PC-9 (cell line): ENCODE results near the gene NADSYN1. TPM values are rescaled to one million over a fixed set of nuclear protein-coding genes. Genes with fewer than 3 reads are reported as not detected.

Experiments used
- BruUV-seq: library from RNA; stranded (reverse); fragments of 400-500 nt; replicated peaks from 2 replicates; lab custom pipeline; 2021; lab: Mats Ljungman, UMichigan
- CTCF ChIA-PET: fragments of 300-600 bp; sonication (Branson Sonifier 250); formaldehyde crosslinking; loops from one replicate; lab custom pipeline; 2022; ENCODE audit warnings: antibody characterized with exemption; lab: Charles Lee
- POLR2A ChIA-PET: fragments of 300-600 bp; sonication (Branson Sonifier 250); formaldehyde crosslinking; loops from one replicate; lab custom pipeline; 2022; ENCODE audit warnings: antibody characterized with exemption; ENCODE audit not compliant: unreplicated experiment; lab: Charles Lee
- DNase-seq, 2 experiments: peaks; one replicate each; pipeline versions ENCODE4 v3.0.0 to v3.0.0-alpha.2; 2015 to 2022; ENCODE audit warnings: mixed read lengths in 1 of 2
- H2AFZ ChIP-seq: fragments of 200-600 bp; sonication (generic); 2 replicates; pipeline ENCODE4 v1.8.1; 2017; ENCODE audit warnings: antibody characterized with exemption
- H3F3A ChIP-seq: fragments of 200-600 bp; sonication (generic); 2 replicates; pipeline ENCODE4 v1.8.1; 2017; ENCODE audit warnings: antibody characterized with exemption, mild to moderate bottlenecking, low read depth; ENCODE audit not compliant: insufficient read depth
- H3K27ac ChIP-seq: fragments of 200-600 bp; sonication (generic); 2 replicates; pipeline ENCODE4 v1.6.1; 2016; ENCODE audit warnings: mixed run types
- H3K27me3 ChIP-seq: fragments of 200-600 bp; sonication (generic); 2 replicates; pipeline ENCODE4 v1.6.1; 2016; ENCODE audit warnings: low read depth, mixed run types; ENCODE audit not compliant: insufficient read depth
- H3K36me3 ChIP-seq: fragments of 200-600 bp; sonication (generic); 2 replicates; pipeline ENCODE4 v1.6.1; 2016; ENCODE audit warnings: low read depth, mixed run types
- H3K4me1 ChIP-seq: fragments of 200-600 bp; sonication (generic); replicated peaks from 2 replicates; pipeline ENCODE4 v1.6.1; 2016; ENCODE audit warnings: mixed run types; ENCODE audit not compliant: insufficient read depth
- H3K4me2 ChIP-seq: fragments of 200-600 bp; sonication (generic); 2 replicates; pipeline ENCODE4 v1.6.1; 2017; ENCODE audit warnings: mixed run types
- H3K4me3 ChIP-seq: fragments of 200-600 bp; sonication (generic); 2 replicates; pipeline ENCODE4 v1.6.1; 2016; ENCODE audit warnings: mixed run types
- H3K79me2 ChIP-seq: fragments of 200-600 bp; sonication (generic); 2 replicates; pipeline ENCODE4 v1.6.1; 2017; ENCODE audit warnings: low read depth, mixed run types
- H3K9me2 ChIP-seq: fragments of 200-600 bp; sonication (generic); 2 replicates; pipeline ENCODE4 v1.8.1; 2017; ENCODE audit warnings: mild to moderate bottlenecking; ENCODE audit not compliant: insufficient read depth
- H3K9me3 ChIP-seq: fragments of 200-600 bp; sonication (generic); 2 replicates; pipeline ENCODE4 v1.8.1; 2016; ENCODE audit warnings: low read depth; ENCODE audit not compliant: insufficient read depth
- H4K20me1 ChIP-seq: fragments of 200-600 bp; sonication (generic); 2 replicates; pipeline ENCODE4 v1.8.1; 2017; ENCODE audit not compliant: insufficient read depth
- CTCF ChIP-seq: fragments of 200-600 bp; sonication (generic); conservative IDR thresholded peaks from 2 replicates; pipeline ENCODE4 v1.6.1; 2017; ENCODE audit warnings: mixed run types, antibody characterized with exemption, mild to moderate bottlenecking, moderate library complexity
- EZH2 ChIP-seq: fragments of 200-600 bp; sonication (generic); IDR thresholded peaks from 2 replicates; pipeline ENCODE4 v1.8.0; 2017; ENCODE audit warnings: antibody characterized with exemption, low read depth
- intact Hi-C: fragments of 100-400 bp; cut with micrococcal nuclease; formaldehyde crosslinking; loops from one replicate; pipeline ENCODE4 v1.10.0; 2022; ENCODE audit not compliant: unreplicated experiment
- total RNA-seq: library from RNA; stranded (reverse); gene quantifications from 2 replicates; pipeline ENCODE4 v1.2.3, GENCODE V29; 2021

Gene NADSYN1
- total RNA-seq, 1 experiment from 2014 or later, result 118 TPM

GRCh38 chr11:71437879-71438278 is 15.1 kb upstream of the NADSYN1 start:
- CTCF ChIA-PET, result no interaction called here

GRCh38 chr11:71438650-71439049 is 14.4 kb upstream of the NADSYN1 start:
- Histone ChIP-seq H3K9me3 (no peaks in the 10 kb centered on the region), H3K4me1 (peaks cover 13% of the 10 kb centered on the region), H3K9me2 (no peaks in the 10 kb centered on the region), H3K36me3 (peaks cover 26% of the 10 kb centered on the region), H3K27me3 (no peaks in the 10 kb centered on the region), H3K27ac (no peak overlapping the region), H2AFZ (no peak overlapping the region), H3K79me2 (no peaks in the 10 kb centered on the region), H4K20me1 (peaks cover 16% of the 10 kb centered on the region), H3K4me2 (no peak overlapping the region), H3F3A (peaks cover 16% of the 10 kb centered on the region), H3K4me3 (no peak overlapping the region)
- no peak for TF ChIP-seq CTCF
- no peak for TF ChIP-seq EZH2
- intact Hi-C loops, result no loop called here
- POLR2A ChIA-PET, result no interaction called here
- no TSS peak for BruUV-seq
- CTCF ChIA-PET, result no interaction called here
- no peak for DNase-seq

More at GRCh38 chr11:71437879-71438278, 15.1 kb upstream of the NADSYN1 start:
- Histone ChIP-seq H4K20me1 (peaks cover 16% of the 10 kb centered on the region), H3K4me2 (no peak overlapping the region), H3K9me3 (no peaks in the 10 kb centered on the region), H3K4me1 (peaks cover 18% of the 10 kb centered on the region), H3F3A (peaks cover 22% of the 10 kb centered on the region), H3K27me3 (no peaks in the 10 kb centered on the region), H3K9me2 (no peaks in the 10 kb centered on the region), H3K36me3 (peaks cover 26% of the 10 kb centered on the region), H2AFZ (no peak overlapping the region), H3K79me2 (no peaks in the 10 kb centered on the region), H3K27ac (no peak overlapping the region), H3K4me3 (no peak overlapping the region)
- POLR2A ChIA-PET, result no interaction called here
- intact Hi-C loops, result no loop called here
- no TSS peak for BruUV-seq
- TF ChIP-seq EZH2 (no peak), CTCF (no peak)
- DNase-seq, result no peak

GRCh38 chr11:71440021-71440755 is 12.8 kb upstream of the NADSYN1 start:
- DNase-seq, result no peak
- no peaks in the 10 kb centered on the region for H3K79me2 ChIP-seq
- no peaks in the 10 kb centered on the region for H3K9me2 ChIP-seq
- intact Hi-C loops, result no loop called here
- H3F3A ChIP-seq, result peaks cover under 1% of the 10 kb centered on the region; the same call in 1 of the 2 replicates
- no peaks in the 10 kb centered on the region for H3K27me3 ChIP-seq
- H2AFZ ChIP-seq, result no peak overlapping the region
- H4K20me1 ChIP-seq, result peaks cover 16% of the 10 kb centered on the region
- no TSS peak for BruUV-seq
- no peak overlapping the region for H3K27ac ChIP-seq
- CTCF ChIA-PET, result no interaction called here
- H3K4me3 ChIP-seq, result no peak overlapping the region
- no peaks in the 10 kb centered on the region for H3K9me3 ChIP-seq
- H3K36me3 ChIP-seq, result peaks cover 32% of the 10 kb centered on the region
- no peaks in the 10 kb centered on the region for H3K4me1 ChIP-seq
- TF ChIP-seq CTCF (no peak), EZH2 (no peak)
- H3K4me2 ChIP-seq, result no peak overlapping the region
- POLR2A ChIA-PET, result no interaction called here
